Brain microvascular endothelial cell (primary cell): ENCODE results near the gene MPPED2.

Experiments
- DNase-seq: peaks from one replicate; pipeline ENCODE4 v3.0.0-alpha.2; 2020
- H3K27ac ChIP-seq: fragments of 250-450 bp; sonication (Bioruptor Pico); 2 replicates; pipeline ENCODE4 v1.5.1; 2020; ENCODE audit warnings: mild to moderate bottlenecking, moderate library complexity
- H3K27me3 ChIP-seq: fragments of 250-450 bp; sonication (Bioruptor Pico); replicated peaks from 2 replicates; pipeline ENCODE4 v1.5.1; 2020; ENCODE audit warnings: mild to moderate bottlenecking
- H3K36me3 ChIP-seq: fragments of 250-450 bp; sonication (Bioruptor Pico); replicated peaks from 2 replicates; pipeline ENCODE4 v1.5.1; 2020; ENCODE audit warnings: mild to moderate bottlenecking
- H3K4me3 ChIP-seq: 2 replicates; pipeline ENCODE4 v1.5.1; 2011; ENCODE audit warnings: low read depth, mild to moderate bottlenecking, control low read depth, low read length, moderate library complexity
- in situ Hi-C: cut with HindIII; loops from 2 replicates; pipeline ENCODE4 v1.10.0; 2017; ENCODE audit warnings: low sequenced_read_pairs, low pct_ligation_motif_present
- TF ChIP-seq, protein P1 (sequence below): IDR thresholded peaks from 2 replicates; pipeline ENCODE4 v1.5.1; 2011; ENCODE audit warnings: low read depth, mild to moderate bottlenecking, moderate library complexity, low read length, control low read depth, inconsistent platforms; ENCODE audit errors: missing control alignments

MPPED2 gene

GRCh38 chr11:30406978-30407762 lies 179.0 kb downstream of the MPPED2 start:
- in situ Hi-C loops = no loop called here

DNA sequence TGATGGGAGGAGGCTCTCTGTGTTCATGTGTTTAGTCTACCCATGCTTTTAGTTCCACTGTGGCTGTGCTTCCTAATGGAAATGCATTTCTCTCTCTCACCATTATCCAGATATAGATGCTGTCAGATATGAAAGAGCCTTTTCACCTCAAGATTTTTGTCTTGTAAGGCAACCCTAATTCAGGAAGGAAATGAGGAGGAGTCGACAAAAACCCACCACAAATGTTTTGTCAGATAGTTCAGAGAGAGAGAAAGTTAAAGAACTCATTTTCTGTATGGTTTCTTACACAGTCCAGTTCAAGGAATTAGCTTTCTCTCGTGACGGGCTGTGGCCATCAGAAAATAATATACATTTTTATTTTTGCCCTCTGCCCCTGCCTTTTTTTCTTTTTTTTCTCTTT lies 180.8 kb downstream of the MPPED2 start:
- no peak for DNase-seq
- H3K4me3 ChIP-seq = no peak overlapping the region

More at GRCh38 chr11:30406978-30407762, 179.0 kb downstream of the MPPED2 start:
- no peaks in the 10 kb centered on the region for H3K27me3 ChIP-seq
- TF ChIP-seq, protein P1, sequence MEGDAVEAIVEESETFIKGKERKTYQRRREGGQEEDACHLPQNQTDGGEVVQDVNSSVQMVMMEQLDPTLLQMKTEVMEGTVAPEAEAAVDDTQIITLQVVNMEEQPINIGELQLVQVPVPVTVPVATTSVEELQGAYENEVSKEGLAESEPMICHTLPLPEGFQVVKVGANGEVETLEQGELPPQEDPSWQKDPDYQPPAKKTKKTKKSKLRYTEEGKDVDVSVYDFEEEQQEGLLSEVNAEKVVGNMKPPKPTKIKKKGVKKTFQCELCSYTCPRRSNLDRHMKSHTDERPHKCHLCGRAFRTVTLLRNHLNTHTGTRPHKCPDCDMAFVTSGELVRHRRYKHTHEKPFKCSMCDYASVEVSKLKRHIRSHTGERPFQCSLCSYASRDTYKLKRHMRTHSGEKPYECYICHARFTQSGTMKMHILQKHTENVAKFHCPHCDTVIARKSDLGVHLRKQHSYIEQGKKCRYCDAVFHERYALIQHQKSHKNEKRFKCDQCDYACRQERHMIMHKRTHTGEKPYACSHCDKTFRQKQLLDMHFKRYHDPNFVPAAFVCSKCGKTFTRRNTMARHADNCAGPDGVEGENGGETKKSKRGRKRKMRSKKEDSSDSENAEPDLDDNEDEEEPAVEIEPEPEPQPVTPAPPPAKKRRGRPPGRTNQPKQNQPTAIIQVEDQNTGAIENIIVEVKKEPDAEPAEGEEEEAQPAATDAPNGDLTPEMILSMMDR = no peak
- no peaks in the 10 kb centered on the region for H3K36me3 ChIP-seq
- DNase-seq = no peak
- no peak overlapping the region for H3K27ac ChIP-seq
- no peak overlapping the region for H3K4me3 ChIP-seq

DNA sequence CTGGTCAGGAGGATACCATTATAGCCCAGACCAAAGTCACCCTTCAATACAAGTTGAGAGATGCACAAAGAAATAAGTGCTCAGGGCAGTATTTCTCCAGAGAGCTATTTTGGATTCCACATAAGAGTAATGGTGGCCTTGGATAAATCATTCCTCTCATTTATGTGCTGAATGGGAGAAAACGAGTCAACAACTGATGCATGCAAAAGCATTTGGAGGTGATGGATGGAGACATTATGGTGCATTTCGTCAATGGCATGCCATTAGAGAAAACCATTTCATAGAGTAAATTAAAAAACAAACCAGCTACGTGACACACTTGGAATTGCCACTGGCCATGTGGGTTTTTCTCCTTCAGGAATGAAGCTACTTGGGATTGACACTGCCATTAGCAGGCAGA lies 182.0 kb downstream of the MPPED2 start:
- Histone ChIP-seq H3K36me3 (no peaks in the 10 kb centered on the region), H3K27ac (no peak overlapping the region), H3K4me3 (no peak overlapping the region), H3K27me3 (no peaks in the 10 kb centered on the region)
- in situ Hi-C loops = no loop called here
- TF ChIP-seq, protein P1 = no peak
- DNase-seq = no peak

More for the DNA sequence above, 180.8 kb downstream of the MPPED2 start:
- TF ChIP-seq, protein P1 = no peak
- H3K27ac ChIP-seq = no peak overlapping the region
- no peaks in the 10 kb centered on the region for H3K27me3 ChIP-seq
- no peaks in the 10 kb centered on the region for H3K36me3 ChIP-seq
- in situ Hi-C loops = no loop called here

GRCh38 chr11:30395751-30396150 lies 190.4 kb downstream of the MPPED2 start:
- Histone ChIP-seq H3K27me3 (no peaks in the 10 kb centered on the region), H3K27ac (no peak overlapping the region), H3K36me3 (no peaks in the 10 kb centered on the region), H3K4me3 (no peak overlapping the region)
- no peak for DNase-seq
- in situ Hi-C loops = no loop called here
- TF ChIP-seq, protein P1 = no peak

- H3K4me3 ChIP-seq = no peak overlapping the region
These were observed 193.1 kb downstream of the MPPED2 start for GRCh38 chr11:30393012-30393411.

More at GRCh38 chr11:30393012-30393411, 193.1 kb downstream of the MPPED2 start:
- in situ Hi-C loops = no loop called here
- Histone ChIP-seq H3K27ac (no peak overlapping the region), H3K36me3 (no peaks in the 10 kb centered on the region), H3K27me3 (no peaks in the 10 kb centered on the region)
- DNase-seq = no peak
- TF ChIP-seq, protein P1 = no peak
